Measurements from ENCODE around the gene TBX21.
A peak's percentile ranks its signal among the peaks of the same experiment; 100 is the strongest.

The TBX21 gene

GRCh38 chr17:47713980-47714700, 18.9 kb upstream of the TBX21 start:
- DNase-seq = no peak

- no peak for DNase-seq
Observed at GRCh38 chr17:47714773-47715396, 18.2 kb upstream of the TBX21 start.

- DNase-seq = no peak
Observed at GRCh38 chr17:47715669-47716325, 17.2 kb upstream of the TBX21 start.

GRCh38 chr17:47716375-47716774, 16.7 kb upstream of the TBX21 start:
- DNase-seq = no peak

- peak; percentile 52 for DNase-seq
Observed at GRCh38 chr17:47717261-47717697, 15.8 kb upstream of the TBX21 start.

- DNase-seq = no peak
Observed at GRCh38 chr17:47717979-47718621, 14.9 kb upstream of the TBX21 start.

GRCh38 chr17:47718634-47719405, 14.2 kb upstream of the TBX21 start:
- DNase-seq = no peak

- DNase-seq = peak; percentile 82
Observed at GRCh38 chr17:47719411-47720152, 13.5 kb upstream of the TBX21 start.

- no peak for DNase-seq
Observed at GRCh38 chr17:47720196-47720595, 12.8 kb upstream of the TBX21 start.

- DNase-seq = peak; percentile 61
Observed at GRCh38 chr17:47720754-47721533, 12.1 kb upstream of the TBX21 start.

- DNase-seq = no peak
Observed at GRCh38 chr17:47721725-47722124, 11.3 kb upstream of the TBX21 start.

- DNase-seq = no peak
Observed at GRCh38 chr17:47724705-47725104, 8.3 kb upstream of the TBX21 start.

- DNase-seq = no peak
Observed at GRCh38 chr17:47725446-47726111, 7.5 kb upstream of the TBX21 start.

GRCh38 chr17:47726796-47727703, 6.0 kb upstream of the TBX21 start:
- no peak for DNase-seq

- DNase-seq = no peak
Observed at GRCh38 chr17:47727704-47728036, 5.4 kb upstream of the TBX21 start.

- DNase-seq = no peak
Observed at GRCh38 chr17:47728214-47728877, 4.7 kb upstream of the TBX21 start.

- DNase-seq = no peak
Observed at GRCh38 chr17:47729476-47729875, 3.6 kb upstream of the TBX21 start.

GRCh38 chr17:47730681-47731080, 2.4 kb upstream of the TBX21 start:
- no peak for DNase-seq

- DNase-seq = no peak
Observed at GRCh38 chr17:47731396-47731795, 1.6 kb upstream of the TBX21 start.

Data from hematopoietic multipotent progenitor cell treated with erythropoietin and hydrocortisone succinate and interleukin-3 and kit ligand, for 4 days (in vitro differentiated cells).